GM18511 (cell line): ENCODE results near the gene ZNF174.

Experiments
- ATAC-seq: cut with Tn5 transposase; IDR thresholded peaks from one replicate; pipeline ENCODE4 v1.9.1; 2021; ENCODE audit warnings: mild to moderate bottlenecking, moderate library complexity; ENCODE audit not compliant: unreplicated experiment

ZNF174 gene

DNA sequence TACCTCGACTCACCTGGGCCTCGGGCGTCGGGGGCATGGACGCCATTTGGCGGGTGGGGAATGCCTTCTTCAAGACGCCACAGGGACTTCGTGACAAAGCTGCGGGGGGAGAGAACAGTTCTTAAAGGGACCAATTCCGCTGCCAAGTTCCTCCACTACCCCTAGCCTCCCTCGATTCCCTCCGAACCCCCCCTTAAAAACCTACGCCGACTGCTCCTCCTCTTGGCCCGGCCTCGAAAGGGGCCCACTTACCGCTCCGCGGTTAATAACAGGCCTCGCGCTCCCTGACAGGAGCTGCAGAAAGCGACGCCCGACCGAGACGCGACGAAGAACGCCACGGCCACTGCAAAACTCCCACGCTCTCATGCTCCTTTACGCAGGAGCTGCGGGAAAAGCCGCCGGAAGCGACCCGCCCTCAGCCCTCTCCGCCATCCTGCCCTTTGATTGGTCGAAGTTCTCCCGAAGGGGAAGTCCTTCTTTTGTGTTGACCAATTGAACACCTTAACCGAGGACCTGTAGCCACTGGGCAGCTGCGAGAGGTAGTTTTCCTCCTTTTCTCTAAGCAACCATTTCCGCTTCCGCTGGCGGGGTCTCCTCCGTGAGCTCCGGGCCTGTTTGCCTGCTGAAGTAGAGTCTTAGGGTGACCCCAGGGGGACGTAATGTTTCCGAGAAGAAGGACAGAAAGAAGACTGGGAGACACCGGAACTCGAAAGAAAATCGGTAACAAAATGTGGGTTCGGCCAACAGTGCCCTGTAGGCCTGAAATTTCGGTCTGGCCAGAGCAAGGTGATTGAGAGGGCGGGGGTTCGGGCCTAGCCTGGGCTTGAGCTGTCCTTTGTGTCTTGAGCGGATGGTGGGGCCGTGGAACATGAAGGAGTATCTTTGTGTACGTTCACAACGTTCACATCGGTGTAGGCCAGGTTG is 42.4 kb downstream of the ZNF174 start, which contains the start of the genes NAA60 and ZNF597:
Gene NAA60 (plus strand): TSS at position 573 of the 924 bp plus-strand sequence. CDS start 32,548 bp downstream, outside the sequence.
Gene ZNF597 (minus strand): TSS at position 397 of the 924 bp plus-strand sequence. CDS start 351 bp downstream, at position 46.
- ATAC-seq = peak; percentile 95

DNA sequence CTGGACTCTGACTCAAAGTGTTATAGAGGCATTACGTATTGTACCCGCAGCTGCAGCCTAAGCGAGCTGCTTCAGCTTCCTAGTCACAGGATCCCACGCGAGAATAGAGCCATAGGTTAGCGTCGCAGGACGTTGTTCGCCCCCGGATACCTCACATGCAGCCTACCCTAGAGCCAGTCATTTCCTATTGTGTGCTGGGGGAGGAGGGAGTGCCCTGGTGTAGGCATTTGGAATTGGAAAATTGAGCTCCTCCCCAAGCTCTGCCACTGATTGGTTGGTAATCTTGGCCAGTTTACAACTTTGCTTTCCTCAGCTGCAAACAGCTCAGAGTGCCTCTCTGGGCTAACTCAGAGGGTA is 43.0 kb downstream of the ZNF174 start:
- peak; percentile 24 for ATAC-seq

DNA sequence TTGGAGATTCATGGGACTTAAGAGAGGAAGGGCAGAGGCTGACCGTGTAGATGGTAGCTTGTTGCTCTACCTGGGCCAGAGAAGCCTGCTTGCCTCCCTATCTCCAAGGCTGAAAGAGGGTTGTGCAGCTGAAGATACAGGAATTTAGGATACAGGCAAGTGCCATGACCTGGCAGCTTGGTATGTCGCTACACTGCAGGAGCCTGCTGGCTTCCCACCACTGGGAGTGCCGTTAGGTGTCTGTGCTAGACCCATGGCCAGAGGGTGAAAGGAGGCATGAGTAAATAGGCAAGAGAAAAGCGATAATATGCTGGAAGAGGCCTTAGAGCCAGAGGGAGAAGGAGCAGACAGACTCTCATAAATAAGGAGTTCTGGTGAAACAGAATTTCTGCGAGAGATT is 53.1 kb downstream of the ZNF174 start:
- ATAC-seq = no peak

DNA sequence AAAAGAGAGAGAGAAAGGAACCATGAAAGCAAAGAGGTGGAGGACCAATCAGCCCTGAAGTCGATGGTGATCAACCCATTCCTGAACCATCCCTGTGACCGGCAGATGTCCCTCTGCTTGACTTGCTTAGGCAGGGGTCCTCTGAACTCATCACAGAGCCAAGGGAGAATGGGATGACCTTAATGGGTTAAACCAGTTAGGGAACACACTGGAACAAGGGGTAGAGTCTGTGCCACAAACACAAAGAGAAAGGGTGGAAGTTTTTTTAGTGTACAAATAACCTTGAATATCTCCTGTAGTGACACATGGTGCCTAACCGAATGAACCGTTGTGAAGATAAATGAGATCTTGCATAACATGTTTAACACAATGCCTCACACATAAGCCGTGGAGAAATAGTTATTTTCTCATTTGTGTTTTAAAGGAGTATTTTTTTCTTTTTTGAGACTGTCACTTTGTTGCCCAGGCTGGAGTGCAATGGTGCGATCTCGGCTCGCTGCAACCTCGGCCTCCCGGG is 53.7 kb downstream of the ZNF174 start:
- no peak for ATAC-seq

DNA sequence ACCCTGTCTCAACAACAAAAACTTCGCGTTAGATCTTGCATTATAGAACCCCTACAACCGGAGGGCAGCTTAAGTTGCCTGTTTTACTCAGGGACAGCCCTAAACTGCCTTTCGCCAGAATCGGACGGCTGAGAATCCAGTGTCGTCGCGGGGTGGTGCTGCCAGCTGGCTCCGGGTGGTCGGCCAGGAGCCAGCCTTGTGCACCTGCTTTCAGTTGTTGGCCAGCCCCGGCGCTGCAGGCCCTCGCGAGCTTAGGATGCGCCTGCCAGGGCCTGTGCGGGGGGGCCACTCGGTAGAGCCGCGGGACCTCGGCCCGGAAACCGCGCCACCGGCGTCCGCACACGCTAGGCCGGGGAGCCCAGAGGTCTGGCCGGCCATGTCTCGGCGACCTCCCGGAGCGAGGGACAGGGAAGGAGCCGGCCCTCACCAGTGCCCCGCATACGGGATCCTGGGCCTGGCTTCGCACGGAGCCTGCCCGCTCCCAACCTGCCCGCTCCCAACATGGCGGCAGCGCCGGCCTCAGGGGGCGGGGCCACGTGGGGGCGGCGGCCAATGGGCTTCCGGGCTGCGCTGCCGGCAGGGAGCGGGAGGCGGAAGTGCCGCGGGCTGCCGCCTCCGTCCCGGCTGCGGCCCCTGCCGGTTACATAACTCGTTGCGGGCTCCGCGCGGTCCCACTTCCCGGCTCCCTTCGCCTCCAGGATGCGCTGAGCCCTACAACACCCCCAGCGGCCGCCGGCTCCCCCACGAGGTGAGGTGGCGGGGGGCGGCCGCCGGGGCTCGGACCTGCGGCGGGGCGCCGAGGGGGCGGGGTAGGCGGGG is 56.6 kb downstream of the ZNF174 start:
- ATAC-seq = peak; percentile 78

DNA sequence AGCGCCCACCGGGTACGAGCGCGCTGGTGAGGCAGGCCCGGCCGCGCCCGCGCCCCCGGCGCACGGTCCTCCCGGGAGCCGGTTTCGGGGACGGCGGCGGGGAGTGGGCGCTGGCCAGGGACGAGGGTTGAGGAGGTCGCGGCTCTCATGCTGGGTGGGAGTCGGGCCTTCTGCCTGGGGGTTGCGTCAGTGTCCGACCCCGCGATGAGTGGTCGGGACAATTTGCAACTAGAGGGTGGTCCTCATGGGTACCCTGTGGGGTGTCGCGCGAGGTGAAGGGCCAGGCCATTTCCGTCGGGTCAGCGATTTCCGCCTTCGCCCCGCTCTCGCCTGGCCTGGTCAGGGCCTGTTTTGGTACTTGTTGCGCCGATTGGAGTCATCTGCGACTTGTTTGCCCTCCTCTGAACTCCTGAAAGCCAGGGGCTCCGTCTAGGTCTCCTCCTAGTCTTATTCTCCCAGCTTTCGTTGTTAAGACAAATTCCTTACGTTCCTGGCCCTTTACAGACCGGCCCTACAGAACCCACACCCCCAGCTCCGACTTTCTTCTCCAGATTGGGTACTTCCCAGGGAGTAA is 57.4 kb downstream of the ZNF174 start:
- peak; percentile 6 for ATAC-seq

DNA sequence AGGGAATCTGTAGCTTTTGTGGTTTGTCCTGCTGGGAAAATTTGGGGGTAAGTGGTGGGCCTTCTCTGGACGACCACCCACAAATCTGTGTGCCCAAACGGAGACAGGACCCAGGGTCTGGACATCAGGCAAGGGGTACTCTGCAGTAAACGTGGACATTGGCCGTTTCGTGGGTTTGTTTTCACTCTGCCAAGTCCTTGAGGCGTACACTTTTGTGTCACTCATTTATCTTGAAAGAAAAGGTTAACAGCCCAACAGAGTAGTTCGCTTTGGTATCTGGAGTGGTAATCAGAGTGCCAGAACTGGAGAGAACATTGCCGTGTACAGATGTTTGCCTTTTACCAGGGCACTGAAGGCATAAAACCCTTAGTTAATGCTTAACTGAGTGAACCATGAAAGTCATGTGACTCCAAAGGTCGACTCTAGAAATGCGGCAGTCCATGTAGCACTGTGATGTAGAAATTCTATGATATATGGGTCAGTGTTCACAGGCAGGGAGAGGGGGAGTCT is 57.9 kb downstream of the ZNF174 start:
- ATAC-seq = peak; percentile 41
